Spleen (tissue), 7 donors: ENCODE measurements around the gene TCF7.

Experiments
- POLR2A ChIP-seq, 3 donors: fragments of 450-650 bp; IDR thresholded peaks; one replicate each; pipeline ENCODE4 v1.5.1; 2017; ENCODE audit warnings: antibody characterized with exemption in 3 of 3, mild to moderate bottlenecking in 1 of 3
- POLR2AphosphoS5 ChIP-seq, 3 donors: sonication (generic); formaldehyde crosslinking; IDR thresholded peaks; one replicate each; pipeline ENCODE4 v1.5.1; 2017; ENCODE audit warnings: antibody characterized with exemption in 3 of 3
- TF ChIP-seq, protein P1 (sequence below), 11 experiments: fragments of 200-600 bp in 7 of 11; fragments of 450-650 bp in 4 of 11; sonication (generic) in 4 of 11; IDR thresholded peaks in 8 of 11; conservative IDR thresholded peaks in 3 of 11; 1 replicate in 7 of 11; 2 replicates in 4 of 11; pipeline versions ENCODE4 v1.4.0 to v1.8.0; 2016 to 2021; ENCODE audit warnings: antibody characterized with exemption in 11 of 11, inconsistent platforms in 4 of 11, mild to moderate bottlenecking in 1 of 11
- donor health status: DM: no; HTN: no; CAD: no; lungs with moderate emphysema.
- donor health status: DM: no; HTN: no; CAD: no.
- donor health status: DM: no; HTN: no; CAD: no.

DNA sequence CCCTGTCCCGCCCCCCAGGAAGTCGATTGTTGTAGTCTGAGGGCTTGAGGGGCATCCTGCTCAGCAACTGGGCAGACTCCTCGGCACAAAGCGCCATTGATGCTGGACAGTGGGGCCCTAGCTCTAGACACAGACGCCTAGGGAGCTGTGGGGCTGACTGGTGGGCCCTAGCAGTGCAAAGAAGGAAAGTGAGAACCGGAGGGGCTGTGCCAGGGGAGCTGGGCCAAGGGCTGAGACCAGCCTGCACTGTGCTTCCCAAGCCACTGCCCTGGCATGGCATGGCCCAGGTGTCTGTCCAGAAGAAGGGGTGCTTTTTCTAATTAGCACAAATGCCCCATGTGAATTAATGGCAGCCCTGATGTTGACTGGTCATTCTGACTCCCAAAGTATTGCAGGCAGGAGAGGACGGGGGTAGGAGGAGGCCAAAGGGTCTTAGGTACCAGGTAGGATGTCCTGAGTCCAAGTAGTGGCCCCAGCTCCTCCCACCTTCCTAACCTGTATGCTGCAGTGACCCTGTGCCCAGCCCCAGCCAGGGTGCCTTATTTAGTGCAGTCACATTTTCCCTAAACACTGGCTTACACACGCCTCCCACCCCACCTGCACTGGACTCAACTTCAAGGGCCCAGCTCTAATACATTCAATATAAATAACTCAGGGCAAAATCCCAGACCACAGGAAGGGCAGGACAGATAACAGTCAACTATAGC lies 15.9 kb downstream of the TCF7 start:
- TF ChIP-seq, protein P1, sequence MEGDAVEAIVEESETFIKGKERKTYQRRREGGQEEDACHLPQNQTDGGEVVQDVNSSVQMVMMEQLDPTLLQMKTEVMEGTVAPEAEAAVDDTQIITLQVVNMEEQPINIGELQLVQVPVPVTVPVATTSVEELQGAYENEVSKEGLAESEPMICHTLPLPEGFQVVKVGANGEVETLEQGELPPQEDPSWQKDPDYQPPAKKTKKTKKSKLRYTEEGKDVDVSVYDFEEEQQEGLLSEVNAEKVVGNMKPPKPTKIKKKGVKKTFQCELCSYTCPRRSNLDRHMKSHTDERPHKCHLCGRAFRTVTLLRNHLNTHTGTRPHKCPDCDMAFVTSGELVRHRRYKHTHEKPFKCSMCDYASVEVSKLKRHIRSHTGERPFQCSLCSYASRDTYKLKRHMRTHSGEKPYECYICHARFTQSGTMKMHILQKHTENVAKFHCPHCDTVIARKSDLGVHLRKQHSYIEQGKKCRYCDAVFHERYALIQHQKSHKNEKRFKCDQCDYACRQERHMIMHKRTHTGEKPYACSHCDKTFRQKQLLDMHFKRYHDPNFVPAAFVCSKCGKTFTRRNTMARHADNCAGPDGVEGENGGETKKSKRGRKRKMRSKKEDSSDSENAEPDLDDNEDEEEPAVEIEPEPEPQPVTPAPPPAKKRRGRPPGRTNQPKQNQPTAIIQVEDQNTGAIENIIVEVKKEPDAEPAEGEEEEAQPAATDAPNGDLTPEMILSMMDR (IDR thresholded peaks at IDR 0.05 in 8 of 11, conservative IDR thresholded peaks at IDR 0.05 in 3 of 11), result no peak
- no peak for TF ChIP-seq POLR2AphosphoS5 (IDR thresholded peaks at IDR 0.05)
- TF ChIP-seq POLR2A (IDR thresholded peaks at IDR 0.05), result no peak
